ENCODE measurements around the gene CACNA1C.

Gene CACNA1C

GRCh38 chr12:2346416-2346815, 293.6 kb downstream of the CACNA1C start:
- peaks cover 2% of the 10 kb centered on the region; the same call in 1 of the 2 replicates for H3K4me1 ChIP-seq (ENCODE audit: control insufficient read depth, low read length)
- H3K4me2 ChIP-seq (ENCODE audit: low read length): no peak overlapping the region
- no peak overlapping the region for H3K27ac ChIP-seq (ENCODE audit: low read depth, low read length)
- no peaks in the 10 kb centered on the region for H3K36me3 ChIP-seq (ENCODE audit: control insufficient read depth, low read length)
- no peak for TF ChIP-seq CTCF (IDR thresholded peaks at IDR 0.05; ENCODE audit: low read depth, low read length, poor library complexity, severe bottlenecking)
- TF ChIP-seq EZH2phosphoT487 (IDR thresholded peaks at IDR 0.05; ENCODE audit: borderline replicate concordance, low read length): no peak
- H3F3A ChIP-seq (ENCODE audit: control insufficient read depth, insufficient read depth): no peaks in the 10 kb centered on the region
- H3K9me3 ChIP-seq (ENCODE audit: control insufficient read depth, insufficient read depth, low read length): no peaks in the 10 kb centered on the region
- H3K27me3 ChIP-seq (ENCODE audit: control insufficient read depth, low read length): peaks cover 45% of the 10 kb centered on the region
- H3K9me2 ChIP-seq (replicated peaks; ENCODE audit: control insufficient read depth, low read length): no peaks in the 10 kb centered on the region
- H3K79me2 ChIP-seq (ENCODE audit: control insufficient read depth, low read length): no peaks in the 10 kb centered on the region
- no peaks in the 10 kb centered on the region for H4K20me1 ChIP-seq (ENCODE audit: control insufficient read depth, insufficient read depth, low read depth, low read length)
- no peak overlapping the region for H3K4me3 ChIP-seq (ENCODE audit: low read length)

- Histone ChIP-seq H3K27ac (ENCODE audit: low read depth, low read length) (no peak overlapping the region), H4K20me1 (ENCODE audit: control insufficient read depth, insufficient read depth, low read depth, low read length) (no peaks in the 10 kb centered on the region), H3K4me1 (ENCODE audit: control insufficient read depth, low read length) (peaks cover 3% of the 10 kb centered on the region; the same call in 1 of the 2 replicates), H3K79me2 (ENCODE audit: control insufficient read depth, low read length) (no peaks in the 10 kb centered on the region), H3K27me3 (ENCODE audit: control insufficient read depth, low read length) (peaks cover 39% of the 10 kb centered on the region), H3K9me2 (replicated peaks; ENCODE audit: control insufficient read depth, low read length) (no peaks in the 10 kb centered on the region), H3K9me3 (ENCODE audit: control insufficient read depth, insufficient read depth, low read length) (no peaks in the 10 kb centered on the region), H3K36me3 (ENCODE audit: control insufficient read depth, low read length) (no peaks in the 10 kb centered on the region), H3F3A (ENCODE audit: control insufficient read depth, insufficient read depth) (no peaks in the 10 kb centered on the region), H3K4me3 (ENCODE audit: low read length) (no peak overlapping the region), H3K4me2 (ENCODE audit: low read length) (no peak overlapping the region)
- TF ChIP-seq CTCF (IDR thresholded peaks at IDR 0.05; ENCODE audit: low read depth, low read length, poor library complexity, severe bottlenecking) (no peak), EZH2phosphoT487 (IDR thresholded peaks at IDR 0.05; ENCODE audit: borderline replicate concordance, low read length) (no peak)
Measured at GRCh38 chr12:2347137-2347843, 294.5 kb downstream of the CACNA1C start.

- H3K27me3 ChIP-seq (ENCODE audit: control insufficient read depth, low read length): peaks cover 33% of the 10 kb centered on the region
- no peak for TF ChIP-seq CTCF (IDR thresholded peaks at IDR 0.05; ENCODE audit: low read depth, low read length, poor library complexity, severe bottlenecking)
- TF ChIP-seq EZH2phosphoT487 (IDR thresholded peaks at IDR 0.05; ENCODE audit: borderline replicate concordance, low read length): no peak
- H4K20me1 ChIP-seq (ENCODE audit: control insufficient read depth, insufficient read depth, low read depth, low read length): no peaks in the 10 kb centered on the region
- no peaks in the 10 kb centered on the region for H3K36me3 ChIP-seq (ENCODE audit: control insufficient read depth, low read length)
- H3K4me3 ChIP-seq (ENCODE audit: low read length): no peak overlapping the region
- no peaks in the 10 kb centered on the region for H3K9me2 ChIP-seq (replicated peaks; ENCODE audit: control insufficient read depth, low read length)
- H3K79me2 ChIP-seq (ENCODE audit: control insufficient read depth, low read length): no peaks in the 10 kb centered on the region
- H3K9me3 ChIP-seq (ENCODE audit: control insufficient read depth, insufficient read depth, low read length): no peaks in the 10 kb centered on the region
- H3F3A ChIP-seq (ENCODE audit: control insufficient read depth, insufficient read depth): no peaks in the 10 kb centered on the region
- no peak overlapping the region for H3K27ac ChIP-seq (ENCODE audit: low read depth, low read length)
- peaks cover 3% of the 10 kb centered on the region; the same call in 1 of the 2 replicates for H3K4me1 ChIP-seq (ENCODE audit: control insufficient read depth, low read length)
- H3K4me2 ChIP-seq (ENCODE audit: low read length): no peak overlapping the region
Measured at GRCh38 chr12:2347844-2348481, 295.2 kb downstream of the CACNA1C start.

Measured in DOHH2 (cell line).